HG02981 (cell line): ENCODE measurements around the gene GDI1.

ENCODE experiments used
- ATAC-seq: cut with Tn5 transposase; IDR thresholded peaks from one replicate; pipeline ENCODE4 v1.9.1; 2021; ENCODE audit warnings: mild to moderate bottlenecking, moderate library complexity; ENCODE audit not compliant: unreplicated experiment

GDI1 gene

DNA sequence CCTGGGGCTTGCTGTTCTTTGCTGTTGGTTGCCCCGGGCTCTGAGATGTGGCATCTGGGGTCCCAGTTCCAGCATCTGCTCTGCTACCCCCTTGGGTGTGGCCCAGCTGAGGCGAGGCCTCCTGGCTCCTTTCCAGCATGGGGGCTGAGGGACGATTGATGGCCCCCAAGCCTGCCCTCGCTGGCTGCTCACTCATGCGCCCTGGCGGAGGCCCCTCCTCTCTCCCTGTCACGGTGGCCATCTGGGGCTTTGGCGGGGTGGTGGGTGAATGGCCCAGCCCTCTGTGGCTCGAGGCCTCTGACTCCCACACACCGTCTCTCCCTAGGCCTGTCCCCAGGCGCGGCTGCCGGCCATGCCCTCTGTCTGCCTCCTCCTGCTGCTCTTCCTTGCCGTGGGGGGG is 22.9 kb downstream of the GDI1 start:
- no peak for ATAC-seq

DNA sequence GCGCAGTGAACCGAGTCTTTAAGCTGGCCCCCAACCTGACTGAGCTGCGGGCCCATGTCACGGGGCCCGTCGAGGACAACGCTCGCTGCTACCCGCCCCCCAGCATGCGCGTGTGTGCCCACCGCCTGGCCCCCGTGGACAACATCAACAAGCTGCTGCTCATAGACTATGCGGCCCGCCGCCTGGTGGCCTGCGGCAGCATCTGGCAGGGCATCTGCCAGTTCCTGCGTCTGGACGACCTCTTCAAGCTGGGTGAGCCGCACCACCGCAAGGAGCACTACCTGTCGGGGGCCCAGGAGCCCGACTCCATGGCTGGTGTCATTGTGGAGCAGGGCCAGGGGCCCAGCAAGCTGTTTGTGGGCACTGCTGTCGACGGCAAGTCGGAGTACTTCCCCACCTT is 23.4 kb downstream of the GDI1 start:
- no peak for ATAC-seq

DNA sequence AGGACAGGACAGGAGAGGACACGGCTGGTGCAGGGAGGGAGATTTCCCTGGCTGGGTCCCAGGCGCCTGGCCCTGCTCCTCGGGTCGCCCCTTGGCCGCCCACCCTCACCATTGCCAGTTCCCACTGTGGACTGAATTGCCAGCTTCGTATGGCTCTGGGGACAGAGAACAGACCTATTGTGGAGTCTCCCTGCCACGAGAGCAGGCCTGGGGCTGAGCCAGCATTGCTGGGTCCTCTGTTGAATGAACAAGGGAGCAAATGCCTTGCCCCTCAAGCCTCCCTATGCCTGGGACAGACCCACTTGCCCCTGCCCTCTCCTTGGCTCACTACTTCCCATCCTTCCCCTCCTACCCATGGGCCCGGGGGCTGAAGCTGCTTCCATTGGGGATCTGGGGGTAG is 25.4 kb downstream of the GDI1 start:
- ATAC-seq = no peak

DNA sequence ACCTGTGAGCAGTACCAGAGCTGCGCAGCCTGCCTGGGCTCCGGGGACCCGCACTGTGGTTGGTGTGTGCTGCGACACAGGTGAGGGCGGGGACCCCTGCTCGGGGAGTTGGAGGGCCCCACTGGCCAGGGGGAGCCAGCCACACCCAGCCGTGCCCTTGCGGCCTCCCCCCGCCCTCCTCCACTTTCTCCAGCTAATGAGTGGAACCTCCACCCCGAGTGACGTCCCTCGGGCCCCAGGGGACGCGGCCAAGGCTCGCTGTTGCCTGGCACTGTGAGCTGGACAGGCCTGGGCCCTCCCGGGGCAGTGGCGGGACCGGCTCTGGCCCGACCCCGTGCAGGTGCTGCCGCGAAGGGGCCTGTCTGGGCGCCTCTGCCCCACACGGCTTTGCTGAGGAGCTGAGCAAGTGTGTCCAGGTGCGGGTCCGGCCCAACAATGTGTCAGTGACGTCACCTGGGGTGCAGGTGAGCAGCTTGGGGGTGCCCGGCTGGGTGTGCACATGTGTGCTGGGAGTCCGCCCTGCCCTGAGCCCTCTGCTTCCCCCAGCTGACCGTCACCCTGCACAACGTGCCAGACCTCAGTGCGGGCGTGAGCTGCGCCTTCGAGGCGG is 26.8 kb downstream of the GDI1 start:
- ATAC-seq = no peak

DNA sequence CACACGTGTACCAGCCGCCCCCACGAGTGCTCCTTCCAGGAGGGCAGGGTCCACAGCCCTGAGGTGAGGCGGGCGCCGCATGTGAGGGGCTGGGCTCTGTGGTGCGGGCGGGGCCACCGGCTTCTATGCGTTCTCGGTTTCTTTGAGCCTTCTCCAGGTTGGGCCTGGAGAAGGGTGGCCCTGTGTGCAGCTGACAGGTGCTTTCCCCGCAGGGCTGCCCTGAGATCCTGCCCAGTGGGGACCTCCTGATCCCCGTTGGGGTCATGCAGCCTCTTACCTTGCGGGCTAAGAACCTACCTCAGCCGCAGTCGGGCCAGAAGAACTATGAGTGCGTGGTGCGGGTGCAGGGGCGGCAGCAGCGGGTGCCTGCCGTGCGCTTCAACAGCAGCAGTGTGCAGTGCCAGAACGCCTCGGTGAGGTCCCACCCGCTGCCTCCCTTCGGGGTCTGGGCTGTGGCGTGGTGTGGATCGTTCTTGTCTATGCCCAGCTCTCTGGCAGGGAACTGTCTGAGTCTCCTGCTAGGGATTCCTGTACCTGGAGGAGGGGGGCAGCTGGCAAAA is 27.9 kb downstream of the GDI1 start:
- no peak for ATAC-seq

DNA sequence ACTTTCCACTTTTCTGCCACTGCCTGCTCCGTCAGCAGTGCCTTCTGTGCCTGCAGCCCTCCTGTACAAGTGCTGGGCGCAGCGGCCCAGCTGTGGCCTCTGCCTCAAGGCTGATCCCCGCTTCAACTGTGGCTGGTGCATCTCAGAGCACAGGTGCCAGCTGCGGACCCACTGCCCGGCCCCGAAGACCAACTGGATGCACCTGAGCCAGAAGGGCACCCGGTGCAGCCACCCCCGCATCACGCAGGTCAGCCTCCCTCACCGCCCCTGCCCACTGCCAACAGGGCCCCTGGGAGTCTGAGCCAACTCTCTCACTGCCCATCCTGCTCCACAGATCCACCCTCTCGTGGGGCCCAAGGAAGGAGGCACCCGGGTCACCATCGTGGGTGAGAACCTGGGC is 28.6 kb downstream of the GDI1 start:
- ATAC-seq = no peak

DNA sequence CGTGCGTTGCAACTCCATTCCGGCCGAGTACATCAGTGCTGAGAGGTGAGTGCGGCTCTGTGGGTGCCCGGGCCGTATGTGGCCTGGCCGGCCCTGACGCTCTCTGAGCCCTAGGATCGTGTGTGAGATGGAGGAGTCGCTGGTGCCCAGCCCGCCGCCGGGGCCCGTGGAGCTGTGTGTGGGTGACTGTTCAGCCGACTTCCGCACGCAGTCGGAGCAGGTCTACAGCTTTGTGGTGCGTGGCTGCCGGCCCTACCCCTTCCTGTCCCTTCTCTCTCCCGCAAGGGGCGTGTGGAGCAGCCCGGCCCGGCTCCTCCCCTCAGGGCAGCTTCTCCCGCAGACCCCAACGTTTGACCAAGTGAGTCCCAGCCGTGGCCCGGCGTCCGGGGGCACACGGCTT is 29.1 kb downstream of the GDI1 start:
- ATAC-seq = no peak

DNA sequence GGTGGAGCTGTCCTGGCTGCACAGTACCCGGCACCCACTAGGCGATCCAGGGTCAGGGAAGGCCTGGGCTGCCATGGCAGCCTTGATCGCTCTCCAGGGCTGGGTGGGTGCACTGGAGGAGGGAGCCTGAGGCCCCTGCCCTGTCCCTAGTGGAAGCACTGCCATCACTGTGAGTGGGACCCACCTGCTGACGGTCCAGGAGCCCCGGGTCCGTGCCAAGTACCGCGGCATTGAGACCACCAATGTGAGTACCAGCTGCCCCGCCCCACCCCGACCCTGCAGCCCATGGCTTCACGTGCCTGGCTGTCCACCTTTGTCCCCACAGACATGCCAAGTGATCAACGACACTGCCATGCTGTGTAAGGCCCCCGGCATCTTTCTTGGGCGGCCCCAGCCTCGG is 30.0 kb downstream of the GDI1 start:
- no peak for ATAC-seq

DNA sequence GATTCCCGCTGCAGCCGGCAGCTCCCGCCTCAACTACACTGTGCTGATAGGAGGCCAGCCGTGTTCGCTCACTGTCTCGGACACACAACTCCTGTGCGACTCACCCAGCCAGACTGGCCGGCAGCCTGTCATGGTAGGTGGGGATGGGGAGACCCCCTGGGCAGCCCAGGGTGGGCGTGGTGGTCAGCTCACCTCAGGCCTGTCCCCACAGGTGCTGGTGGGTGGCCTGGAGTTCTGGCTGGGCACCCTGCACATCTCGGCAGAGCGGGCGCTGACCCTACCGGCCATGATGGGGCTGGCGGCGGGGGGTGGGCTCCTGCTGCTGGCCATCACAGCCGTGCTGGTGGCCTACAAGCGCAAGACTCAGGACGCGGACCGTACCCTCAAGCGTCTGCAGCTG is 30.6 kb downstream of the GDI1 start:
- ATAC-seq = no peak

DNA sequence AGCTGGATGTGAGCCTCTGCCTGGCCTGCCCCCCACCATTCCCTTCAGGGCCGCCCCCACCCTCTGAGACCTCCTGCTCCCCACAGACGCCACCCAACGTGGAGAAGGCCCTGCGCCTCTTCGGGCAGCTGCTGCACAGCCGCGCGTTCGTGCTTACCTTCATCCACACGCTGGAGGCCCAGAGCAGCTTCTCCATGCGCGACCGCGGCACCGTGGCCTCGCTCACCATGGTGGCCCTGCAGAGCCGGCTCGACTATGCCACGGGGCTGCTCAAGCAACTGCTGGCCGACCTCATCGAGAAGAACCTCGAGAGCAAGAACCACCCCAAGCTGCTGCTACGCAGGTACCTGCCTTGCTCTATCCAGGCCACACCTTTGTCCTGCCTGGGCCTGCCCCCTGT is 31.3 kb downstream of the GDI1 start:
- no peak for ATAC-seq

DNA sequence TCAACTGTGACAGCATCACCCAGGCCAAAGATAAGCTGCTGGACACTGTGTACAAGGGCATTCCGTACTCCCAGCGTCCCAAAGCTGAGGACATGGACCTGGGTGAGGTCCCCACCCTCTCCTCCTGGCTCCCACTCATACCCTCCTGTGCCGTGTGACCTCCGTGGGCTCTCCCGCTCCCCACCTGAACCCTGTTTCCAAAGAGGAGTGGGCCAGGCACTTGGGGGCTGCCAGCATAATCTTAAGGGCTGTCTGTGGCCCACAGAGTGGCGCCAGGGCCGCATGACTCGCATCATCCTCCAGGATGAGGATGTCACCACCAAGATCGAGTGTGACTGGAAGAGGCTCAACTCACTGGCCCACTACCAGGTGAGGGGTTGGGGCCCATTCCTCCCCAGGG is 32.2 kb downstream of the GDI1 start:
- no peak for ATAC-seq

DNA sequence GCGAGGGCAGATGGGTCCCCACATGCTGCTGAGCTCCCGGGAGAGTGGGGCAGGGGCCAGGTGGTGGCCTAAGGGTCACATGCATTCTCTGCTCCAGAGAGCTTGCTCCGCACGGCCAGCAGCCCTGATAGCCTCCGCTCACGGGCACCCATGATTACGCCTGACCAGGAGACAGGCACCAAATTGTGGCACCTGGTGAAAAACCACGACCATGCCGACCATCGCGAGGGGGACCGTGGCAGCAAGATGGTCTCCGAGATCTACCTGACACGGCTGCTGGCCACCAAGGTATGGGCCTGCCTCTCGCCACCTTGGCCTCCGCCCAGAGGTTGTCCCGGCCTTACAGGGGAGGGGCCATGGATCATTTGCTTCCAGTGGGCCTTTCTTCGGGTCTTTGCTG is 32.9 kb downstream of the GDI1 start:
- no peak for ATAC-seq

DNA sequence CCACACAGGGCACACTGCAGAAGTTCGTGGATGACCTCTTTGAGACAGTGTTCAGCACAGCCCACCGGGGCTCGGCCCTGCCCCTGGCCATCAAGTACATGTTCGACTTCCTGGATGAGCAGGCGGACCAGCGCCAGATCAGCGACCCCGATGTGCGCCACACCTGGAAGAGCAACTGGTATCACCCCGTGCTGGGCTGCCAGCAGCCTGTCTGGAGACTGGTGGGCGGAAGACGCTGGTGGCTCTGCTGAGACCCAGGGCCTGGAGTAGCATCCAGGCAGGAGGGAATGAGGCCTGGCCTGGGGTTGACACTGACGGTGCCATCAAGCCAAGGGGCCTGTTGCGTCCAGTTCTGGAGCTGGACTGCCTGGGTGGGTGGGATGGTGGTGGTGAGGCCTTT is 33.5 kb downstream of the GDI1 start:
- ATAC-seq = no peak

DNA sequence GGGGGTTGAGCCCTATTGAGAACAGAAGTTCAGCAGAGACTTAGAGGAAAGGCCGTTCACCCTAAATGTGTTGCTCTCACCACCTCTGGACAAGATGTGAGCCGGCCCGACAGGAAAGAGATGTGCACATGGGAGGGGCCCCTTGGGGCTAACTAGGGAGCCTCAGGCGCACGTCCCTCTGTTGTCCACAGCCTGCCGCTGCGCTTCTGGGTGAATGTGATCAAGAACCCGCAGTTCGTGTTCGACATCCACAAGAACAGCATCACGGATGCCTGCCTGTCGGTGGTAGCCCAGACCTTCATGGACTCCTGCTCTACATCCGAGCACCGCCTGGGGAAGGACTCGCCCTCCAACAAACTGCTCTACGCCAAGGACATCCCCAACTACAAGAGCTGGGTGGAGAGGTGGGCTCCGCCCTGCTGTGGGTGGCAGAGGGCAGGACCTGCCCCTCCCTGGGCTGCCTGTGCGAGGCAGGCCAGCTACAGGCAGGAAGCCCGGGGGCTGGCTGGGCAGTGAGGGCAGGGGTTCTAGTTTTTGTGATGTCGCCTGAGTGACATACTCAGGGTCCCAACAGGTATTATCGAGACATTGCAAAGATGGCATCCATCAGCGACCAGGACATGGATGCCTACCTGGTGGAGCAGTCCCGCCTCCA is 34.1 kb downstream of the GDI1 start:
- ATAC-seq = no peak

DNA sequence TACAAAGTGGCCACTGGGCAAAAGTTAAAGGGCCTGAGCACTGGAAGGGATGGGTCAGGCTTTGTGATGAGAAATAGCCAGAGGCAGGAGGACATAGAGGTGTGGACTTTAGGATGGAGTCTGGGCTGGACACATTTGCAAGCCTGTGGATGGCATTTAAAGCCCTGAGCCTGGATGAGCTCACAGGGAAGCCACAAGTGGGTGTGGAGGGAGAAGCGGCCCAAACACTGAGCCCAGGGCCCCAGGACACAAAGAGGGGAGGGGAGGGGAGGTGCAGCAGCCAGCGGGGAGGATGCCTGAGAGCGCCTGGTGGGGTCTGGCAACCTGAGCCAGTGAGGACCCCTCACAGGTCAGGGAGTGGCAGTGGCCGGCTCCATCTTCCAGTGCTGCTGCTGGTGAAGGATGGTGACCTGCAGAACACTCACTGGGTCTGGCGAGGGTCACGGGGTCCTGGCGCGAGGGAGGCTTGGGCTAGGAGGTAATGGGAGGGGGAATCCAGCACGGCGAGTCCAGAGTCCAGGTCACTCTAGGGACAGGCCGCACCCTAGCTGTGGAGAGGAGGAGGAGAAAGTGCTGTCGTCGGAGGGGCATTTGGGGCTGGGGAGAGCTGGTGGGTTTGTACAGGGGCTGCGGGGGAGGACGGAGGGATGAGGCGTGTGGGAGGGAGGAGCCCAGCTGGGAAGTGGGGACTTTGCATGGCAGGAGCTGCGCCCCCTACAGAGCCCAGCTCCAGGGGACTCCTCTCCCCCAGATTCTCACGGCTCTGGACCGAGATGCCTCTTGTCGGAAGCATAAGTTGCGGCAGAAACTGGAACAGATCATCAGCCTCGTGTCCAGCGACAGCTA is 35.1 kb downstream of the GDI1 start:
- no peak for ATAC-seq

DNA sequence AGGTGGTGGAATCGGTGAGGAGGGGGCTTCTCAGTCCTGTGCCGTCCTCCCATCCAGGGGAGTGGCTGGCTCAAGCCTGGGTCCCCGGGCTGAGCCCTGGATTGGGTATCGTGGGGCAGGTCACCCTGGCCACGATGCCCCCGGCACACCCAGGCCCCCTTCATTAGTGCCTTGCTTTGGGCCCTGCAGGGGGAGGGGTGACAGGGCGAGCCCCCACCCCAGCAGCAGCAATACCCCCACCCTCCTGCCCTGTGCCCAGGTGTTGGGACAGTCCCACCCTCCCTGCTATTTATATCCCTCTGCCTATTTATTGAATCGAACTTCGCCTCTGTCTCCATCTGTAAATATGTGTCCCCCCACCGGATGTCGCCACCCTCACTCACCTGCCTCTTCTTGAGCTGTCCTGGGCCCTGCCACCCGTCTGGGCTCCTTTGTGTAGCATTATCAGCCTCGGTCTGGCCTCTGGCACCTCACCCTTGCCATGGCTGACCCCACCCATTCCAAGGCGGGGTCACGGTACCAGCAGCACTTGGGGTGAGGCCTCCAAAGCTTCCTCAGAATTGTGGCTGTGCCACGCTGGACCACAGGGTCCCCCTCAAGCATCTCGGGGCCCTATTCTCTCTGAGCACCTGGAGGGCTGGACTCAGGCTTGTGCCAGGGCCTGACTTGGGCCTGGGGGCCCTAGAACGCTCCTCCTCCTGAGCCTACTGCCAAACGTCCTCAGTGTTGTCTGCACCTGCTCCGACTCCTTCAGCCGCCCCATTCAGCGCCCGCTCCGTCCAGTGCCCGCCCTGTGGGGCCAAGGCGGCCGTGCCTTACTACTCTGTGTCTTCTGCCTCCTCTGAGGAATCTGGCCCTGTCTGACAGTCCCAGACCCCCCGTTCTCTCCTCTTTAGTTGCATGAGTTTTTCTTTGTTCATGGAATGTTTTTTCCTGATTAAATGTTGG is 36.0 kb downstream of the GDI1 start:
- ATAC-seq = no peak

DNA sequence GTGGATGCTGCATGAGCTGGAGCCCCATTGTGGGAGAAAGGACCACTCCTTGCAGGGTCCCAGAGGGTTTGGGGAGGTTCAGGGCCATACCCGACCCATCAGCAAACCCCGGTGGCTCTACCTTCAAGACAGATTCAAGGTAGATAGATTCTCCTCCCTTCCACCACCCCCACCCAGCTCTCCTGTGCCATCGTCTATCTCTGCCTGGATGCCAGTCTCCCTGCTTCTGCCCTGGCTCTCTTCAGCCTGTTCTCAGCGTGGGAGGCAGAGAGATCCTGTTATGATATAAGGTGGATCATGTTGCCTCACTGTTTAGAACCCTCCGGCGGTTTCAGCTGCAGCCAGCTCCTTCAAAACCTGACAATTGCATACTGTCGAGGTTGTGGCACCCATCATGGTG is 36.7 kb downstream of the GDI1 start:
- no peak for ATAC-seq

DNA sequence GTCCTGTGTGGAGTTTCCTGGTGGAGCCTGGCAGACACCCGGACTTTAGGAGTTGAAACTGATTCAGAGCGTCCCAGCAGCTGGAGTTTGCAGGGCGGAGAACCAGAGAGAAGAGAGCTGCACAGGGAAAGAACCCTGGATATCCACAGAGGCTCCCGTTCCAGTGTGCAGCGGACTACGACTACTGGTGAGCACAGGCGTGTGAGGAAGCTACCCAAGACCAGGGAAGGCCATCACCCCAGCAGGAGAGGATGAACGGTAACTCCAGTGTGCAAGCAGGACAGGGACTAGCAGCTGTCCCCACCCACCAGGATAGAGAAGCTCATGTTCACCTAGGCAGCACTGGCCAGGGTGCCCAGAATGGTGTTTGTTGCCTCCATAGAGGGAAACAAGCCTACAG is 39.9 kb downstream of the GDI1 start:
- no peak for ATAC-seq

DNA sequence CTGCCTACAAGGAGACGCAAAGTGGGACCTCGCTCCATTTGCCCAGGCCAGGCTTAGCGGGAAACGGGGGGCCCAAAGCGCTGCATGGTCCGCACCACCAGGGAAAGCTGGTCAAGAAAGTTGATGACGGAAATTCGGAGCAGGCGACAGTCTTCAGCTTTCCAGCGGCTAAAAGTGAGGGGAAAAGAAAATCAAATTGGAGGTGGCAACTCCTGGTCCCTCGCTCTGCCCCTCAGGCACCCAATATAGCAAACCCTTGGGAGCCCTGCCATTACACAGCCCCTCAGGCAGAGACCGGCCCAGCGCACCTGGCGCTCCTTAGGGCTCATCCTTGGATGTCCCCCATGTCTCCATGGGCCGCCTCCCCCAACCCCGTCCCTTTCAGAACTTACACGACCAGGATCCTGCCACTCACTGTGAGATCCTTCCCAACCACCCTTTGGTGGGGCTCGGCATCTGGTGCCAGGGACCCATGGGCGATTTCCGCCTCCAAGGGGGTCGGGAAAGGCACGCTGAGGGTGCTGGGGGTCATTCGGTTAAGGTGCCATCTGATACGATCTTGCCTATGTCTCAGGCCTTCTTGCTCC is 41.0 kb downstream of the GDI1 start:
- no peak for ATAC-seq
